HG03558 (cell line): ENCODE data around the gene RALGAPA2.

Source experiments
- ATAC-seq: cut with Tn5 transposase; IDR thresholded peaks from one replicate; pipeline ENCODE4 v1.9.1; 2021; ENCODE audit warnings: moderate number of reproducible peaks; ENCODE audit not compliant: unreplicated experiment; ENCODE audit errors: extremely low read depth

Gene RALGAPA2

DNA sequence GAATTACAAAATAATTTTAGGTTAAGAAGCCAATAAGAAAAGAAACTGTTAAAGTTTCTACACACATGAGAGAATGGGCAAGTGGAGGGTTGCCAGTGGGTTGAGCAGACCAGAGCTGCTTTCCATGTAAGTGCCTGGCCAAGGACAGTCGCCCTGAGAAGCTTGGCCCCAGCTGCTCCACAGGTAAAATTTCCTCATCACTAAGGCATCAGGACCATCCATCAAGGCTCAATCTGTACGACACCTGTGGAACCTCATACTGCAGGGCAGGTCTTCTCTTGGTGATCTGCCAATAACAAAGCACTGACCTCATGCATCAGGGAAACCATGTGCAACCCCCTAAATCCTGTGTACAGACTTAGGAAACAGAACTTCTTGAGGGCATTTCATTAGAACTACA, 229.1 kb downstream of the RALGAPA2 start:
- ATAC-seq, result no peak

DNA sequence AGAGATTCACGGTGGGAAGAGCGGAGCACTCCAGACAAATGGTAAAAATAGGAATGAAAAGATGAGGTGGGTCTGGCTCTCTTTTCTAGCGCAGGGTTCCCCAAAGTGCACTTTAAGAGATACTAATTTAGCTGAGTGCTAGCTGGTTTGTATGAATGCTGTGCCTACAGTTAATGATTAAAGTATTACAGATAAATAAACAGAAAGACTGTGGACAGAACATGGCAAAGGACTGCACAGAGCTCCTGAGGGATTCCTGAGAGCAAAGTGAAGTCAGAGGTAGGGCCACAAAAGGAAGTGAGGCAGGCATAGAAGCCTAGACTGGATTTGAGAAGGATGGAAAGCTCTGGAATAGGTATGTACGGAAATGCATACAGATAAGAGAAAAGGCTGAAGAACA, 230.0 kb downstream of the RALGAPA2 start:
- ATAC-seq, result no peak

DNA sequence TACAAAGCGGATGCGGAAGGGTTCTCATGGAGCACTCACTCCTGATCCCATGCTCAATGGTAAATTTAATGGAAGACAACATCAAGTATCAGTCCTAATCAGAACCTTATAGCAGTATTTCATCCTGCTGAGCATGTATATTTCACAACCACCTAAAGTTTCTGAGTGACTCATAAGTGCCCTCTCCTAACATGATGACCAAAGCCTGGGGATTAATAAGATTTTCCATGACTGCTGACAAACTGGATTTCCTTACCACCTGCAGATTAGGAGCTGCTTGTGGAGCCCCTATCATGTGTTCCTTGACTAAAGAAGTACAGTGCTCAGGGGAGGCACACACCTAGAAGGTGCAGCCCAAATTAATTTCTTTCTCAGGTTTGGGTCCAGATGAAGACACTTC, 231.8 kb downstream of the RALGAPA2 start:
- ATAC-seq, result no peak

DNA sequence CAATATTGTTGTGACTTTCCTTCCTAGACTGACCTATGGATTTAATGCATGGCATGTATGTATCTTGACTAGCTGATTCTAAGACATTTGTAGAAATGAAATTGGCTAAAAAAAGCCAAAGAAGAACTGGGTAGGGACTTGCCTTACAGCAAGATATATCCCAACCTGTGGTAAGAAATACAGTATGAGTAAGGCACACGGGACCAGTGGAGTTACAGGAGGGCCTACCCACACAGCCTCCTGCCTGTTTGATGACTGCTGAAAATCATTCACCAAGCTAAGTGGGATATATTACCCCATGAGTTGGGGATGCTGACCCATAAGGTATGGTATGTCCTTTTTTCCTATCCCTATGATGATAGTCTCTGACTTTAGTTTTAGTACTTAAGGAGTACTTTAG, 232.3 kb downstream of the RALGAPA2 start:
- ATAC-seq, result no peak

DNA sequence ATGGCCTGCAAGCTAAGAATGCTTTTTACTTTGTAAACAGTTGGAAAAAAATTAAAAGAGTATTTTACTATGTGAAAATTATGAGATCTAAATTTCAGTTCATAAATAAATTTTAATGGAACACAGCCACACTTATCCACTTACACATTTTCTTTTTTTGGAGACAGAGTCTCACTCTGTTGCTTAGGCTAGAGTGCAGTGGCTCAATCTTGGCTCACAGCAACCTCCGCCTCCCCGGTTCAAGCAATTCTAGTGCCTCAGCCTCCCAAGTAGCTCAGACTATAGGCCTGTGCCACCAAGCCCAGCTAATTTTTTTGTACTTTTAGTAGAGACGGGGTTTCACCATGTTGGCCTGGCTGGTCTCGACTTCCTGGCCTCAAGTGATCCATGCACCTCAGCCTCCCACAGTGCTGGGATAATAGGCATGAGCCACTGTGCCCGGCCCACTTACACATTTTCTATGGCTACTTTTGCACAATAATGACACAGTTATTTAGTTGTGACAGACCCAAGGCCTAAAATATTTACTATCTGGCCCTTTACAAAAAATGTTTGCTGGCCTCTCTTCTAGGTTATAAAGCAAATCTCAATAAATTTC, 234.9 kb downstream of the RALGAPA2 start:
- no peak for ATAC-seq

DNA sequence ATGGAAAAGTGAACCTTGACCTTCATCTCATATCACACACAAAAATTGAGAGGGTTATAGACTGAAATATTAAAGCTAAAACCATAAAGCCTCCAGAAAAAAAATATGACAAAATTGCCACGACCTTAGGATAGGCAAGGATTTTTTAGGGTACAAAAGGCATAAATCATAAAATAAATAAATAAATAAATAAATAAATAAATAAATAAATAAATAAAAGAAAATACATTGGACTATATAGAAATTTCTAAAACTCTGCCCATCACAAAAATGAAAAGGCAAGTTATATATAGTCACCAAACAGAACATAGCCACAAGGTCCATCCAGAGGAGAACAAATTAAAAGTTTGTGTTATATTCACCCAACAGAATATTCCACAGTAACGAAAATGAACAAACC, 235.9 kb downstream of the RALGAPA2 start:
- ATAC-seq, result no peak

DNA sequence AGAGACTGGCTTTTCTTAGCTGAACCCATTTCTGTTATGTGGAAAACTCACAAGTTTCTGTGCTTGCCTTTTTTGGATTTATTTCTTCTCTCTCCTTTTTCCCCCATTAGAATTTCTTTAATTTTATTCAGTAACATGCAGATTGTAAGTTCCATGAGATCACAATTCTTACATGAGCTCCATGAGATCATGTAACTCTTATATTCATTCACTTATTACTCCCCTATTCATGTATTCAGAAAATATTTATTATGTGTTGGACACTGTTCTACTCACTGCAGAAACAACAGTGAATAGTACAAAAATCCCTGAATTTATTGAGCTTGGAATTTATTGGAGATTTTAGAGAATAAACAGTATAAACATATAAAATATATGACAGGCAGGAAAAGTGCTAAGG, 238.8 kb downstream of the RALGAPA2 start:
- no peak for ATAC-seq

DNA sequence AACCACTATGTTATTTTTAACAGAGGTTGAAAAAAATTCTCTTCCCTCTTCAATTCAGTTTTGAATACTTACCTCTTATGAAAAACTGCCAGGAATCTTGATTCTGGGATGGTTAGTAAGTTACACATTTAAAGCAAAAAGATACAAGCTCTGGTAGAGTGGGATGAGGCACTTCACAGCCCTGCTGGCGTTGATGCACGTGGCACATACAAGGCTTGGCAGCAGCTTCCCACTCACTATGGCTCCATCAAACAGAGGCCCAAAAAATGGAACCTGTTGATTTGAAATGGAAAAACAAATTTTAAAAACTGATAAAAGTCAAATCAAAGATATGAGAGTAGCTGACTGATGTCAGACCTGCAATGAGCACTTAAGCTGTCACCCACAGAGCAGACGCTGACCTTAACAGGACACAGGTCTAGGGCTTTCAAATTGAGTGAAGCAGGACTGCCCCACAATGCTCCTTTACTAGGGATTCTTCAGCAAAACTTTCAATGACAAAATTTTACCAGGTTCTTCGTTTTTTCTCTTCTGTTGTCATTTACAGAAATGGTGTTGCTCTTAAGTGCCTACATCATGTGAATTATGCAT, 239.7 kb downstream of the RALGAPA2 start:
- no peak for ATAC-seq

DNA sequence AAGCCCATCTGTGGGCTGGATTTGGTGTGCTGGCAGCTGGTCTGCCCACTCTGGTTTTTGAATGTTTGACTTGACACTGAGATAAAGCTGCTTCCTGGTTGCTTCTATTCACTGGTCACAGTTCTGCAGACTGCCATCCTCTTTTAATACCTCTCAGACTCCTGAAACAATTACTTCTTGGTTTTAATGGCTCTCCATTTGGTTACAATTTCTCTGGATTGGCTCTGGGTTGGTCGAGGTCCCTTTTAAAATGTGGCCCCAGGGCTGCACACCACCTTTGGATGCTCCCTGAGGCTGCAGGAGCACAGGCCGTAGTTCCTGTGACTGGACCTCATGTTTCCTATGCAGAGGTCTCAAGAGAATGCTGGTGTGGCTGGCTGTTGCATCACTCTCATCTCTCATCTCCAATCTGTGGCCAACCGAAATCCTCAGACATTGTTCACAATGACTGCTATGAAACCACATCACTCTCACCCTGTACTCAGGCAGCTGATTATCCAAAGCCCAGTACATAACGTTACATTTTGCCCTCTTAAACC, 246.0 kb downstream of the RALGAPA2 start:
- ATAC-seq, result peak; percentile 80

DNA sequence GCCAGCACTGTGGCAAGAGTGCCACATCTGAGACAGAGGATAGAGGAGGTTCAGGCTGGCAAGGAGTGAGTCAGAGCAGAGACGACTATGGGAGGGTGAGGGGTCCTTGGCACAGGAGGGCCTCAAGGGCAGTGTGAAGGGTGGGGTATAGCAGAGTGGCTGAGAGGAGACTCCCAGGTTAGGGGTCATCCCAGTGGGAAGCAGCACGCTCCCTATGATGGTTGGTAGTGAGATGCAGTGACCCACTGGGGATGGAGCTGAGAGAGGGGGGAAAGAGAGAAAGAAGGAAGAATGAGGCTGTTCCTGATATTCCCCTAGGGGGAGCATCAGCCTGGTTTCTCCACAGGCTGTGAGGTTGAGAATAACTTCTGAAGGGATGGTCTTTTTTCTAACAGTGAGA, 247.2 kb downstream of the RALGAPA2 start:
- no peak for ATAC-seq

DNA sequence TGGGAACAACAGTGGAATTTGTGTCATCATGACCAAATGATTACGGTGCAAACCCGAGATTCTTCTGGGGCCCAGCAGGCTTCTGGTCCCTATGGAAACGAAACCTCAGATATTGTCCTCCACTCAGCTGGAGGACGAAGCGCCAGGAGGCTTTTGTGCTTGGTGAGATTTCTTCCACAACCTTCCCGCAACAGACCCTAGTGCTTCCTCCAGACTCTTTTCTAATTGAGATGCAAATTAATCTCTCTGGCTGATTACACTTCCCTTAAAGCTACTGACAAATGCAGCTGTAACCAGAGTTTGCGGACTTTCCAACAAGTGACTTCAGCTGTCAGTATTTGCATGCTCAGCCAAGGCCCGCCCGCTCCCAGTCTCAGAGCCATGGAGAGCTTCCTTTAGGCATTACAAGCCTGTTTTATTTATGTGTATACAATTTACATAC, 248.5 kb downstream of the RALGAPA2 start:
- ATAC-seq, result no peak

DNA sequence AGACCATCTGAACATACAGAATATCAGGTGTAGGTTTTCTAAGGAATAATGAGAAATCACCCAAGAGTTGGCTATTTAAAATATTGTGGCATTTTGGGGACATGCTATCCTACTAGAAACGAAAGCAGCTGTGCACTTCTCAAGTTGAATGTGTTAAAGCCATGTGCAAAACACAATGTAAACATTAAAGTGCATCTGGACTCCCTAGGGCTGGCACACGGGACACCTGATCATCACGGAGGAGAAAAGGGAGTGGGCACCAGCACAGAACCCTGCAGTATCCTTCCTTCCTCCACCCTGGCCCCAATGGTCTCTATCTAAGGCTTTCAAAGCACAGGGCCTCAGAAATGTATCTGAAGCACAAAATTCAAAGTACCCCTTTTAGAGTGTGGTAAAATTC, 250.3 kb downstream of the RALGAPA2 start:
- no peak for ATAC-seq

DNA sequence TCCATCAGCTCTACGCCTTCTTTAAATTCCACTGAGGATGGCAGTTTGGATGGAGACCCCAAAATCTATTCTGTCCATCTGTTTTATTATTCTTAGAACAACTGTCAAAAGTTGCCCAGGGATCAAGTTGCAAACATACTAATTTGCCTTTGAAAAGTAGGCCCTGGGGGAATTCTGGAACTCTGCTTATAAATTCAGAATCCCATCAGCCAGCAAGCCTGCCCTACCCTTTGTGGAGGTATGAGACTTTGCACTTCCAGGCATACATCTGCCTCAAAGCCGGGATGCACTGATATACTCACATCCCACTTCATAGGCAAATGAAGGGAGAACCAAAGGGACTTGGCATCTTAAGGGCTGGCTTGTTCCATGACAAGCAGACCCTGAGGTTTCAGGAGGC, 250.9 kb downstream of the RALGAPA2 start:
- no peak for ATAC-seq

DNA sequence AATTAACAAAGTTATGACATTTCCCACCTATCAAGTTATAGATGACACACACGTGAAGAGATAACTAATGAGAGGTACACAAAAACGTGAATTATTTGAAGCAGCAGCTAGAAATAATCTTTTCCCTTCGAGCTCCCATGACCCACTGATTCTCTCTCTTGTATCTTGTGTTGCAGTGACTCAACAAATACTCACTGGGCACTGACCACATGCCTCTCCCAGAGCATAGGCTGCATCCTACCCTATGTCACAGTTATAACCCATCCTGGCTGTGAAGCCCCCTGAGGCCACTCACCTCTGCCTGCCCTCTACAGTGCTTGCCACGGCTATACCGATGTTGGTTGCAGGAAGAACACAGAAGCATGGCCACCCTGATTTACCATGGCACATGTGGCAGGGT, 252.7 kb downstream of the RALGAPA2 start:
- ATAC-seq, result no peak

DNA sequence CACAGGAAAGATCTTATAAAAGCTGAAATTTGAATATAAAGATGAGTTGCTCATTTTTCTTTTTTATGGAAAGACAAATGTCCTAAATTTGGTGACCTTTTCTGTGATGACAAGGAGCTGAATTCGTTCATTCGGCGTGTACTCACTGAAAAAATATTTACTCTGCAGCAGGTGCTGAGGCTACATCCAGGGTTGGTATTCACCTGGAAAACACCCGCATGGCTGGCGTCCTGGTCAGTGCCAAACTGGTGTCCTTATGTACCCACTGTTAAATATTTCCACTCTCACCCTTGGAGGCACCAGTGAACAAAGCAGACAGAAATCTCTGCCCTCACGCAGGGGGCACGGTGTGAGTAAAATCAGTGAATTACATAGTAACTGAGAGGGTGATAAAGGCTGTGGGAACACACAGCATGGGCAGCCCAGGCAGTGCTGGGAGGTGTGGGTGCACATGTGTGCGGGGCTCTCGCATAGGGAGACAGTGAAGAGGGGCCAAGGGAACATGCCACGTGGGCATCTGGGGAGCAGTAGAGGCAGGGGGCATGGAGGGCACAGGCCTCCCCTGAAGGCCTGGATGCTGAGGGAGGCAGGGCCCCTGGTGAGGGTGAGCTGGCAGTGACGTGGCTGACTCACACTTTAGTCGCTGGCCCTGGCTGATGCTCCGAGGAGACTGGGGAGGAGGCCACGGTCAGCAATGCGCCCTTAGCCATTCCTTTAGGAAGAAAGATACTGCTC, 254.9 kb downstream of the RALGAPA2 start:
- ATAC-seq, result no peak

DNA sequence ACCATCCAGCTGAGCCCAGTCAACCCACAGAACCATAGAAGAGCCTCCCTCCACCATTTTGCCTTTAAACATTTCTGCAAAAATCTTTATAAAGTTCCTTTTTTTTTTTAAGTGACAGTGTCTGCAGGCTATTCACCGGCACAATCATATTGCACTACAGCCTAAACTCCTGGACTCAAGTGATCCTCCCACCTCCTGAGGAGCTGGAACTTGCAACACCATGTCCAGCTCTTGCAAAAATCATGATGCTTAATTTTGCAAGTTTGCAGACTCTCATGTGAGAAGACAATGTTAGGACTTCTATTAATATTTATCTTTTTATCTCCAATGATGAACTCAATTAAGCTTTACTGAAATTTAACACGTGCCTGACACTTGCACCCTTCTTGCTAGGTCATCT, 255.7 kb downstream of the RALGAPA2 start:
- no peak for ATAC-seq

DNA sequence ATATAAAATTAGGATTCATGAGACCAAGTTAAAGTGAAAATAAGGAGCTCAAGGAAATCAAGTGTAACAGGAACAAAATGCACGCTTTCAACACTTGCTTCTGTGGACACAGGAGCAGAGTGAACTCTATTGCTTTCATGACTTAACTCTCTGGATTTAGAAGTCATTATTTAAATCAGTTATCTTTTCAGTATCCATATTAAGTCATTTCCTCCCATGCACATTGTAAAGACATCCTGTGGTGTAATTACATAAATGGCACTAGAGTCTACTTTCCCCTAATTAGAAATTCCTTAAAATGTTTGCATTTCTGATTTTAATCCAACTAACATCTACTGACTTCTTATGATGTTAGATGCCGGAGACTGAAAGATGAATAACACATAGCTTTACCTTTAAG, 256.5 kb downstream of the RALGAPA2 start:
- no peak for ATAC-seq

DNA sequence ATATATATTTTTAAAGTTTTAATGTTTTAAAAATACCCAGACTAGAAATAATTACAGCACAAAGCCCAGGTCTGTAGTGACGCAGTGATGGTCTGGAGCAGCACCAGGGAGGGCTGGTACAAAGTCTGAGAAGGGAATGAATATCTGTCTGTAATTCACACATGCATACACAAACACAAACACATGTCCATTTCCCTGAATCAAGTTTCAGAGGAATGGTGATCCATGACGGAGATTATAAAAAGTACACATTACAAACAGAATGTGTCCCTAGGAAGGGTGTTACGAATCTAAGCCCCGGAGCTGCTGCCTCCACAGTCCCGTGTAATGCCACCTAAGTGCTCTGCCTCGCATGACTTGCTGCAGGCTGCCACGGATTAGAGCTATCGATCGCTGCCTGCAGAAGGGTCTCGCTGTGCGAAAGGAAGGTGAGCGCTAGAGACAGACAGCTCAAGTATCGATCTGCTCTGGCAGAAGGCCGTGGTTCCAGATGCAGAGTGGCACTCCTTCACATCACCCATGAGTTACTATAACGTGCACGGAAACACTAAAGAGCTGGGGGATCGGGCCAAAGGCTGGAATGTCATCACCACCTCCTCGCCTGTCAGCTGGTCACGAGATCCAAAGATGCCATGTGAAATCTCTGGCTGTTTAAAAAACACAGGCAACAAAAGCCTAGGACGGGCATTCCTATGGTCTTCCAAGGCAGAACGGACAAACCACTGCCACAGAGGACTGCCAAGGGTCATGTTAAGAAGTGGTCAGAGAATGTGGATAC, 257.4 kb downstream of the RALGAPA2 start:
- no peak for ATAC-seq

DNA sequence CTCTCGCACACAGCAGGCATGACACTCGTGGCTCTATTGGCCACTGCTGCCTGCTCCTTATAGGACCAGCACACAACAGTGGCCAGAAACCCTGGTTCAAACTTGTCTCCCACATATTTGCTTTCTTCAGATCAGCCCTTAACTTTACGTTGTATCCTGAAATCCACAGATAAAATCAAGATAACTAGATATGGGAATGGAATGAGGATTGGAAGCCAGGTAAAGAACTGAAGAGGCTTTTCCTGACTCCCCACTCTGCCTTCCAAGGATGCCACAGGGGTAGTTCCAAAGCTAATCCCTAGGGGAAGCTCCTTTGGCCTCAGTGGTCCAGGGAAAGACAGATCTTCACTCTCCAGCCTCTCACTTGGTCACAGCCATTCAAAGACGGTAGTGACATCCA, 258.1 kb downstream of the RALGAPA2 start:
- ATAC-seq, result no peak

DNA sequence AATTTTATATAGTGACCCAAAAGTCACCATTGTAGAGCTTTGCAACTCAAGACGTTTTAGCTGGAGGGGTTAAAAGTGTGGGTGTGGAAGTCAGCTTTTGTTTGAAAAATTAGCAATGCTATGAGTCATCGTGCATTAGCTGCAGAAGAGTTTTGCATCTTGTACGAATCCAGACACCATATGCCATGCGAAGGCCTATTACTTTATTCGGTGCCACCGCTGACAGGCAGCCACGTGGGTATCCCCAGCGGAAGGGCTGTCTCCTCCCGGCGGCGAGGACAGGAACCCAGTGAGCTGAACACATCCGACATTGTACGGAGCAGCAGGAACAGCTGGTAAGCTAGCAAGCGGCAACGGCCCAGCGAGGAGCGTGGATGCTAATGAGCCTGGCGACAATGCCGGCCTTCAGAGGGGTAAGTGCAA, 260.2 kb downstream of the RALGAPA2 start:
- ATAC-seq, result peak; percentile 85

DNA sequence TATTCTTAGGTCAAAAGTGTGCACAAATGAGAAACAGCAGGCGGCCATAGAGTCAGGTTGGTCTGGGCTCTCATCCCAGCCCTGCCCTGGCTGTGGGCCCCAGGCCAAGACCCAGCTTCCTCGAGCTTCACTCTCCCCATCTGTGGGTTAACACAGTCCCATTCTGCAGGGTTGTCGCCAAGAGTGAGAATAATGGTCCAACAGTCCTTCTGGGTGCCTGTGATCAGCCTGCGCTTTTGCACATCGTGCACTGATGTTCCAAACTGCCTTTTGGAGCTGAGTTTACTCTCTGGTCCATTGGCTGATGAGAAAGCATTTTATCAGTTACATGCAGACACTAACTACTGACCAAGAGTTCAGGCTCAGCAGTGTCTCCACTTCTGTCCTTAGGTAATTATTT, 261.9 kb downstream of the RALGAPA2 start:
- no peak for ATAC-seq
